ENCODE measurements around the gene WAPL.

WAPL gene

GRCh38 chr10:86508217-86508616 lies 13.4 kb downstream of the WAPL start:
- TF ChIP-seq GATA1 (IDR thresholded peaks at IDR 0.05; ENCODE audit: low read depth, low read length): no peak
- TF ChIP-seq POLR2A (IDR thresholded peaks at IDR 0.05; ENCODE audit: low read length): no peak
- peak; percentile 39 to 48 for DNase-seq

- DNase-seq: no peak
- no peak for TF ChIP-seq POLR2A (IDR thresholded peaks at IDR 0.05; ENCODE audit: low read length)
- TF ChIP-seq GATA1 (IDR thresholded peaks at IDR 0.05; ENCODE audit: low read depth, low read length): no peak
Observed at GRCh38 chr10:86506499-86506898, 15.1 kb downstream of the WAPL start.

- TF ChIP-seq GATA1 (IDR thresholded peaks at IDR 0.05; ENCODE audit: low read depth, low read length): no peak
- no peak for TF ChIP-seq POLR2A (IDR thresholded peaks at IDR 0.05; ENCODE audit: low read length)
- DNase-seq: peak; percentile 22 to 27
Observed at GRCh38 chr10:86506062-86506461, 15.5 kb downstream of the WAPL start.

GRCh38 chr10:86504510-86504909 lies 17.1 kb downstream of the WAPL start:
- DNase-seq: no peak
- no peak for TF ChIP-seq POLR2A (IDR thresholded peaks at IDR 0.05; ENCODE audit: low read length)

- peak; percentile 11 to 52 for DNase-seq
- TF ChIP-seq GATA1 (IDR thresholded peaks at IDR 0.05; ENCODE audit: low read depth, low read length) (no peak), POLR2A (IDR thresholded peaks at IDR 0.05; ENCODE audit: low read length) (no peak)
Observed at GRCh38 chr10:86500846-86501245, 20.7 kb downstream of the WAPL start.

- DNase-seq: no peak
- no peak for TF ChIP-seq GATA1 (IDR thresholded peaks at IDR 0.05; ENCODE audit: low read depth, low read length)
- TF ChIP-seq POLR2A (IDR thresholded peaks at IDR 0.05; ENCODE audit: low read length): no peak
Observed at GRCh38 chr10:86498598-86498997, 23.0 kb downstream of the WAPL start.

GRCh38 chr10:86497621-86498020 lies 24.0 kb downstream of the WAPL start:
- DNase-seq: no peak
- no peak for TF ChIP-seq GATA1 (IDR thresholded peaks at IDR 0.05; ENCODE audit: low read depth, low read length)
- no peak for TF ChIP-seq POLR2A (IDR thresholded peaks at IDR 0.05; ENCODE audit: low read length)

- TF ChIP-seq GATA1 (IDR thresholded peaks at IDR 0.05; ENCODE audit: low read depth, low read length): no peak
- TF ChIP-seq POLR2A (IDR thresholded peaks at IDR 0.05; ENCODE audit: low read length): no peak
- no peak for DNase-seq
Observed at GRCh38 chr10:86489960-86490612, 31.5 kb downstream of the WAPL start.

- TF ChIP-seq GATA1 (IDR thresholded peaks at IDR 0.05; ENCODE audit: low read depth, low read length) (no peak), POLR2A (IDR thresholded peaks at IDR 0.05; ENCODE audit: low read length) (no peak)
- DNase-seq: no peak
Observed at GRCh38 chr10:86489071-86489810, 32.4 kb downstream of the WAPL start.

GRCh38 chr10:86486856-86487255 lies 34.7 kb downstream of the WAPL start:
- no peak for DNase-seq
- TF ChIP-seq GATA1 (IDR thresholded peaks at IDR 0.05; ENCODE audit: low read depth, low read length): no peak
- TF ChIP-seq POLR2A (IDR thresholded peaks at IDR 0.05; ENCODE audit: low read length): no peak

- peak in 1 of 2 experiments; percentile 6 for DNase-seq
- TF ChIP-seq GATA1 (IDR thresholded peaks at IDR 0.05; ENCODE audit: low read depth, low read length) (no peak), POLR2A (IDR thresholded peaks at IDR 0.05; ENCODE audit: low read length) (no peak)
Observed at GRCh38 chr10:86483664-86484063, 37.9 kb downstream of the WAPL start.

- TF ChIP-seq POLR2A (IDR thresholded peaks at IDR 0.05; ENCODE audit: low read length) (no peak), GATA1 (IDR thresholded peaks at IDR 0.05; ENCODE audit: low read depth, low read length) (no peak)
- no peak for DNase-seq
Observed at GRCh38 chr10:86481761-86482160, 39.8 kb downstream of the WAPL start.

- no peak for DNase-seq
- no peak for TF ChIP-seq GATA1 (IDR thresholded peaks at IDR 0.05; ENCODE audit: low read depth, low read length)
- TF ChIP-seq POLR2A (IDR thresholded peaks at IDR 0.05; ENCODE audit: low read length): no peak
Observed at GRCh38 chr10:86480571-86480970, 41.0 kb downstream of the WAPL start.

- TF ChIP-seq GATA1 (IDR thresholded peaks at IDR 0.05; ENCODE audit: low read depth, low read length) (no peak), POLR2A (IDR thresholded peaks at IDR 0.05; ENCODE audit: low read length) (no peak)
- no peak for DNase-seq
Observed at GRCh38 chr10:86472061-86472460, 49.5 kb downstream of the WAPL start.
